SIG-M5 treated with dmso at 0.1 percent for 504 hours (cell line): Measurements from ENCODE around the gene CEACAM16.
"Not testable (repeated sequence)": the region's sequence is repeated elsewhere in the genome, so short reads cannot be mapped to it uniquely, and the experiment has no call there.

Experiments
- DNase-seq: peaks from one replicate; lab custom pipeline; 2025; ENCODE audit not compliant: unreplicated experiment; lab: John Stamatoyannopoulos, UW

Gene CEACAM16, protein sequence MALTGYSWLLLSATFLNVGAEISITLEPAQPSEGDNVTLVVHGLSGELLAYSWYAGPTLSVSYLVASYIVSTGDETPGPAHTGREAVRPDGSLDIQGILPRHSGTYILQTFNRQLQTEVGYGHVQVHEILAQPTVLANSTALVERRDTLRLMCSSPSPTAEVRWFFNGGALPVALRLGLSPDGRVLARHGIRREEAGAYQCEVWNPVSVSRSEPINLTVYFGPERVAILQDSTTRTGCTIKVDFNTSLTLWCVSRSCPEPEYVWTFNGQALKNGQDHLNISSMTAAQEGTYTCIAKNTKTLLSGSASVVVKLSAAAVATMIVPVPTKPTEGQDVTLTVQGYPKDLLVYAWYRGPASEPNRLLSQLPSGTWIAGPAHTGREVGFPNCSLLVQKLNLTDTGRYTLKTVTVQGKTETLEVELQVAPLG

DNA sequence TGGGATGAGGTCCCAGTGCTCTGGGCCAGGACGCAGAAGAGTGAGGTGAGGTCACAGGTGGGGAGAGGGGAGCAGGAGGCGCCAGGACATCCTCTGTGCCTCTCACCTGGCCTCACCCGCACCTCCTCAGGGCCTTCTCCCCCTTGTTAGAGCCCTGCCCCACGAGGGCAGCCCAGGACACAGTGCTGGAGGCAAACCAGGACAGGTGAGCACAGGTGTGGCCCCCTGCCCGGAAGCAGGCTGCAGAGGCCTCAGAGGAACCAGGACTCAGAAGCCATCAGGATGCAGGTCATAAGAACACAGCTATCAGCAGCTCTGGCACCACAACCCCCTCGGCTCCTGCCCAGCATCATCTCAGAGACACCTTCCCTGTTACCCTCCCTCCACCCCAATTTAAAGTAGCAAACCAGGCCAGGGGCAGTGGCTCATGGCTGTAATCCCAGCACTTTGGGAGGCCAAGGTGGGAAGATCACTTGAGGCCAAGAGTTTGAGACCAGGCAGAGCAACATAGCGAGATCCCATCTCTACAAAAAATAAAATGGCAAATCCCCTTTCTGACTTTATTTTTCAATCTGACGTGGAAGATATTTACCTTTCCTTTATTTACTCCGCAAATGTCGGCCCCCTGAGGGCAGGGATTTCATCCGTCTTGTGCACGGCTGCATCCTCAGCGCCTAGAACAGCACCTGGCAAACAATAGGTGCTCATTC is at the start of gene CEACAM16:
TSS of gene CEACAM16 (plus strand) at position 660 of the 710 bp plus-strand sequence. CDS start 2,306 bp downstream, outside the sequence.
- DNase-seq, result no peak

DNA sequence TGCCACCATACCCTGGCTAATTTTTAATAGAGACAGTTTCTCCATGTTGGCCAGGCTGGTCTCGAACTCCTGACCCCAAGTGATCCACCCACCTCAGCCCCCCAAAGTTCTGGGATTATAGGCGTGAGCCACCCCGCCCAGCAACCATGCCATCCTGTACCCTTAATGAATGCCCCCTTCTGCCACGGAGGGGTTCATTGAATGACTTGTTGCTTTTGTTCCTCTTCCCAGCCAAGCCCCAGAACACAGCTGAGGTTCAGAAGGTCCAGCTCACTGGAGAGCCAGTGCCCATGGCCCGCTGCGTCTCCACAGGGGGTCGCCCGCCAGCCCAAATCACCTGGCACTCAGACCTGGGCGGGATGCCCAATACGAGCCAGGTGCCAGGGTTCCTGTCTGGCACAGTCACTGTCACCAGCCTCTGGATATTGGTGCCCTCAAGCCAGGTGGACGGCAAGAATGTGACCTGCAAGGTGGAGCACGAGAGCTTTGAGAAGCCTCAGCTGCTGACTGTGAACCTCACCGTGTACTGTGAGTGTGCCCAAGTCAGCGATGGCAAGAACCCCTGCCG is 49.3 kb upstream of the CEACAM16 start:
- no peak for DNase-seq

DNA sequence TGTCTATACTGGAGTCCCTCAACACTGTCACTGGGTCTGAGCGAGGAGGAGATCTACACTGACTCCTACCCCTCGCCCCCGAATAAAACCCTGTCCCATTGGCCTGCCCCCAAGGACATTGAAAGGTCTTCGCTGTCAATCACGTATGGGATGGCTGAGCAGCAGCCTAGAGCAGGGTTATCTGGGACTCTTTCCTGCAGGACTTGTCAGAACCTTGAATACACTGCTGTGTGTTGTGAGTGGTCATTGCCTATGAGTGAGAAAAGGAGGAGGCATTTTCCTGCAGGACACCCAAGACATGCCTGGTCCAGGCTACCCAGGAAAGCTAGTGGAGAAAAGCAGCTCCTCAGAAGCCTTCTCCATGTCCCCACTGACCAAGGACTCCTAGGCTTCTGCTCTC is 45.6 kb upstream of the CEACAM16 start:
- no peak for DNase-seq

DNA sequence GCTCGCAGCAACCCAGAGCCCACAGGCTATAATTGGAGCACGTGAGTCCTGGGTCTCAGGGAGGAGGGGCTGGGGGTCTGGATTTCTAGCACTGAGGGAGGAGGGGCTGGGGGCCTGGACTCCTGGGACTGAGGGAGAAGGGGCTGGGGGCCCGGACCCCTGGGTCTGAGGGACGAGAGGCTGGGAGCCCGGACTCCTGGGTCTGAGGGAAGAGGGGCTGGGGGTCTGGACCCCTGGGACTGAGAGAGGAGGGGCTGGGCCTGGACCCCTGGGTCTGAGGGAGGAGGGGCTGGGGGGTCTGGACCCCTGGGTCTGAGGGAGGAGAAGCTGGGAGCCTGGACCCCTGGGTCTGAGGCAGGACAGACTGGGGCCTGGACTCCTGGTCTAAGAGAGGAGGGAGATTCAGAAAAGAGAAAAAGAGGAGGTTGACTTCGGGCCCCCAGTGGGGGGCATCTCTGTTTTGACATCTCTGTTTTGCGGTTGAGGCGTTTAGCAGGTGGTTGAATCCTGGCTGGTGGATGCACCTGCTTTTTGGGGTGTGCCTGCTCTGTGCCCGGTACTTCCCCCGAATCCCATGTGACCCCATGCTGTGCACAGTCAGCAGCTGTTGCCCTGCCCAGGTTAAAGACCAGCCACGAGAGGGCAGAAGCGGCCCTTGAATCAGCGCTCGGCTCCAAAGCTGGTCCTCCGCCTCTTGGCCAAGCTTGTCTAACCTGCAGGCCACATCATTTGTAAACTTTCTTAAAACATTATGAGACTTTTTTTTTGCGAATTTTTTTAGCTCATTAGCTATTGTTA is 44.8 kb upstream of the CEACAM16 start:
- peak; percentile 48 for DNase-seq

DNA sequence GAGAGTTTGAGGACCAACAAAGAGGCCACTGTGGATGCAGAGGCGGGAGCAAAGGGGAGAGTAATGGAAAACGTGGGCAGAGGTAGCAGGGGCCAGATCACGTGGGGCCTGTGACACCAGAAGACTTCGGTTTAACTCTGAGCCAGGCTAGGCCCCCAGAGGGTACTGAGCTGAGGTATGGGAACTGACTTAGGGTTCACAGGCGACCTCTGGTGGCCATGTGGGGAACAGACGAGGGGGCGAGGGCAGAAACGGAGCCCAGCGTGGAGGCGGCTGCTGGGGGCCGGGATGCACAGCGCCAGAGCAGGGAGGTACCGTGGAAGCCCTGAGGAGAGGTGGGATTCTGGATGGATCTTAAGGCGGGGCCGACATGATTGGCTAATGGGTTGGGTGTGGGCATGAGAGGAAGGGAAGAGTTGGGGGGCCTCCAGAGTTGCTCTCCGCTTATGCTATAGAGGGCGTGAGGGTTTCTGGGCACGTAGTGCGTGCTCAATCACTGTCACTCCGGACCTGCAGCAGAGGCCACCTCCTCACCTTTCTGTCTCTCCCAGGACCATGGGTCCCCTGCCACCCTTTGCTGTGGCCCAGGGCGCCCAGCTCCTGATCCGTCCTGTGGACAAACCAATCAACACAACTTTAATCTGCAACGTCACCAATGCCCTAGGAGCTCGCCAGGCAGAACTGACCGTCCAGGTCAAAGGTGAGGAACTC is 41.6 kb upstream of the CEACAM16 start:
- DNase-seq, result peak; percentile 65

DNA sequence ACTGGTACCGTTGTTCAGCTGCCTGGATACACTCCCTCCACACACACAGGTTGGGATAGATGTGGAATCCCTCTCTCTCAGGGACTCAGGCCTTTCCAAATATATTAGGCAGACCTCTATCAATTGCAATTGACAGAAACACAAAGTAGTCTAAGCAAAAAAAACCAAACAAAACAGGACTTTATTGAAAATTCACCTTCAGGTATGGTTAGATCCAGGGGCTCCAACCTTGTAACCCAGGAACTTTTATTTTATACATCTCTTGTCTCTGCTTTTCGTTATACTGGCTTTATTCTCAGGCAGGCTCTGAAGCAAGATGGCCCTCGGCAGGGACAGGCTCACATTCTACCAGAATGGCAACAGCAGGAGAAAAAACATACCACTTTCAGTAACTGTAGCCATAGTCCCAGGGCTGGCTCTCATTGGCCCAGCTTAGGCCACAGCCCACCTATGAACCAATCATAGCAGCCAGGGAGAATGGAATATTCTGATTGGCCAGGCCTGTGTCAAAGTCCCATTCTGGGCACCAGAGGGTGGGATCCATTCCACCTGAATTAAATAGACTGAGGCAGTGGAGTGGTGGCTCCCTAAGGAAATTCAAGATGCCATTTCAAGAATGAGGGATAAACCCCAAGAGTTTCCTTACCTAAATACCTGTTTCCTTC is 40.8 kb upstream of the CEACAM16 start:
- no peak for DNase-seq

DNA sequence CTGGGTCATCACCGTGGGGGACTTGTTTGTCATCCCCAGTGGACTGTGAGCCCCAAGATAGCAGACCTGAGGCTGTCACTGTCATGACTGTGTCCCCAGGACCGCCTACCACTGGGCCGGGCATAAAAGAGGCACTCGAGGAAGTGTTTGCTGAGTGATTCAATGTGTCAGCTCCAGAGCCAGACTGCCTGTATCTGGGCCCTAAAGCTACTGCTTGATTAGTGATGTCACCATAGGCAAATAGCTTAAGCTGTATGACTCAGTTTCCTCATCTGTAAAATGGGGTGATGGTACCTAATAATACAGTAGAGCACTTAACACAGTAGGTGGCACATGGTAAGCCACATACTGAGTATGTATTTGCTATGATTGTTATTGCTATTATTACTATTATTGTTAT is 38.9 kb upstream of the CEACAM16 start:
- no peak for DNase-seq

DNA sequence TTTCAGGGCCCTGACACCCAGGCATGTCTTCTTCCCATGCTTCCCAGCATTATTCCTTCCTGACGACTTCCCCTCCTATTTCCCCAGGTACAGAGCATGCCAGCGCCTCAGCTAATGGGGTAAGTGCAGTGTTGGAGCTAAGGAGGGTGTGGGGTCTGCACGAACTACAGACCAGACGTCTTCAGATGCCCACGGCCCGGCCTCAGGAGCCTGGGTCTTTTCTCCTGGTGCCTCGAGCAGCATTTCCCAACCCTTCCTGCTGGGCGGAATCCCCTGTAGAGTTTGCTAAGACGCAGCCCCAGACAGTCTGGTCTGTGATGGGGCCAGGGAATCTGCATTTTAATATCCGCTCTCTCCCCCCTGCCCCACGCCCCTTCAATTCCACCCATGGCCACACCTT is 37.7 kb upstream of the CEACAM16 start:
- DNase-seq, result no peak

DNA sequence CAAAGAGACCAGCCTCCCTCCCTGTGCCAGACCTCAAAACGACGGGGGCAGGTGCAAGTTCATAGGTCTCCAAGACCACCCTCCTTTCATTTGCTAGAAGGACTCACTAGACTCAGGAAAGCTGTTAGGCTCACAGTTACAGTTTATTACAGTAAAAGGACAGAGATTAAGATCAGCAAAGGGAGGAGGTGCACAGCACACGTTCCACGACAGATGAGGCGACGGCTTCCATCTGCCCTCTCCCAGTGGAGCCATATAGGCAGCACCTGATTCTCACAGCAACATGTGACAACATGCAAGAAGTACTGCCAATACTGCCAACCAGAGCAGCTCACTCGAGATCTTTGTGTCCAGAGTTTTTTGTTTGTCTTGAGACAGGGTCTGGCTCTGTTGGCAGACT is 37.0 kb upstream of the CEACAM16 start:
- DNase-seq, result no peak

DNA sequence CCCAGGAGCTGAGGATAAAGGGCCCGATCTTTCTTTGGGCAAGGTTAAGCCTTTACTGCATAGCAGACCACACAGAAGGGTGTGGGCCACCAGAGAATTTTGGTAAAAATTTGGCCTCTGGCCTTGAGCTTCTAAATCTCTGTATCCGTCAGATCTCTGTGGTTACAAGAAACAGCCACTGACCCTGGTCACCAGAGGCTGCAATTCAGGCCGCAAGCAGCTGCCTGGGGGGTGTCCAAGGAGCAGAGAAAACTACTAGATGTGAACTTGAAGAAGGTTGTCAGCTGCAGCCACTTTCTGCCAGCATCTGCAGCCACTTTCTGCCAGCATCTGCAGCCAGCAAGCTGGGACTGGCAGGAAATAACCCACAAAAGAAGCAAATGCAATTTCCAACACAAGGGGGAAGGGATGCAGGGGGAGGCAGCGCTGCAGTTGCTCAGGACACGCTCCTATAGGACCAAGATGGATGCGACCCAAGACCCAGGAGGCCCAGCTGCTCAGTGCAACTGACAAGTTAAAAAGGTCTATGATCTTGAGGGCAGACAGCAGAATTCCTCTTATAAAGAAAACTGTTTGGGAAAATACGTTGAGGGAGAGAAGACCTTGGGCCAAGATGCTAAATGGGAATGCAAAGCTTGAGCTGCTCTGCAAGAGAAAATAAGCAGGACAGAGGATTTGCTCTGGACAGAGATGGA is 36.1 kb upstream of the CEACAM16 start:
- DNase-seq, result no peak

DNA sequence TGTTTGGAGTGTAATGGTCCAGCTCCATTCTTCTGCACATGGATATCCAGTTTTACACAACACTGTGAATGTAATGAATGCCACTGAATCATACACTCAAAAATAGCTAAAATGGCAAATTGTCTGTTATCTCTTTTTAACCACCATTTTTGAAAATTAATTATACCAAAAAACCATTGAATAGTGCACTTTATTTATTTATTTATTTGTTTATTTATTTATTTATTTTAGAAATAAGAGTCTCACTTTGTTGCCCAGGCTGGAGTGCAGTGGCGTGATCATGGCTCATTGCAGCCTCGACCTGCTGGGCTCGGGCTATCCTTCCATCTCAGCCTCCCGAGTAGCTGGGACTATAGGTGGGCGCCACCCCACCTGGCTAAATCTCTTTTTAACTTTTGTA is 35.0 kb upstream of the CEACAM16 start:
- DNase-seq, result no peak

DNA sequence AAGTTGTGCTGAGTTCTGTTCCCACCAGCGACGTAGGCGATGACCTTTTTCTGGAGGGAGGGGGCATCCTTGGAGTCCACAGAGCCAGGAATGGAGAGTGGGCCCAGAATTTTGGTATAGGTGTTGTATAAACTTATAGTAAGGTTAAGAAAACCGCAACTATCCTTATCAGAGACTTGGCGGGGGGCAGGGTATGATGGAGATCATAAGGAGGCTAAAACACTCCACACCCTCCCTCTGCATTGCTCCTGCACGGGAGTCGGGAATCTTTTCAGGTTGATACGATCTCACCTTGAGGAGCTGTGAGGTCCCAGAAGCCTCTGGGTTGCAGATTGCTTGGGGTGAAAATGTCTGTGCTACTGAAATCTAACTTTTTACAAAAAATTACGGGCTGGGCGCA is 34.0 kb upstream of the CEACAM16 start:
- no peak for DNase-seq

DNA sequence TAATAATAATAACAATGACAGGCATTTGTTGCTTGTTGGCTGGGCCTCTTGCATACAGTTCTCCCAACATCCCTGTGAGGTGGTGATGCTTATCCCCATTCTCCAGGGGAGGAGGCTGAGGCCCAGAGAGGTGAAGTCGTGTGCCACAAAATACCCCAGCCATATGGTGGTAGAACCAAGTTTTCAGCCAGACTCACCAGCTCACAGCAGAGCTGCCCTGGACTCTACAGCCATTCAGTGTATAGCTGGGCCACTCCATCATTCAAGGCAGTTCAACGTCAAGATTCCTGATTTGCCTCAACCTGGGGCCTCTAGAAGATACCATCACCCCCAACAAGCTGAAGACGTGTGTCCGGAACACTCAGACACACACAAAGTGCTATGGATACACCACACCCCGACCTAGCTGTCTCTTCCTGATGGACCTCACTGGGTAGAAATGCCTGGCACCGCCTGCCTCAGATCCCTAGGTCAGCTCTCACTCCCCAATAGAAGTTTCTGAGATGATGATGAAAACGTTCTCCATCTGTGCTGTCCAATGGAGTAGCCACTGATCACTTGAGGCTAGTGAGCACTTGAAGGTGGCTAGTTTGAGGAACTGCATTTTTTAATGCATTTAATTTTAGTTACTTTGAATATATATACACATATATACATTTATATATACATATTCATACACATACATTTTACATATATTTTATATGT is 31.9 kb upstream of the CEACAM16 start:
- no peak for DNase-seq

DNA sequence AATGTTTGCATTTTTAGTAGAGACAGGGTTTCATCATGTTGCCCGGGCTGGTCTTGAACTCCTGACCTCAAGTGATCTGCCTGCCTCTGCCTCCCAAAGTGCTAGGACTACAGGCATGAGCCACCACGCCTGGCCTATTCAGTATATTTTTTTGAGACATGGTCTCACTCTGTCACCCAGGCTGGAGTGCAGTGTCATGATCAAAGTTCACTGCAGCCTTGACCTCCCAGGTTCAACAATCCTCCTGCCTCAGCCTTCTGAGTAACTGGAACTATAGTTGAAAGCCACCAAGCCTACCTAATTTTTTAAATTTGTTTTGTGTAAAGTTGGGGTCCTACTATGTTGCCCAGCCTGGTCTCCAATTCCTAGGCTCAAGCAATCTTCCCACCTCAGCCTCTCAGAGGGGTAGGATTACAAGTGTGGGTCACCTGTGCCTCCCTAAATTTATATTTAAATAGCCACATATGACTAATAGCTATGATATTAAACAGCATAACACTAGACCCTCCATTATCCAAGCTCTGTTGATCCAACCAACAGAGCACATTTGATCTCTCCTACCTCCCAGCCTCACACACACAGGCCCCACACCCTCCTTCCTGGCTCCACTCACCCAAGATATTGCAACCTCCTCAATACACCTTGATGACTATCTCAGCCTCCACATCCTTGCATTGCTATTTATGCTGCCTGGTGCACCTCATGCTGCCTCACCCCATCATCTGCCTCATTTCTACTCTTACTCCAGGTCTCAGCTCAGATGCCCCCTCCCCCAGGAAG is 29.8 kb upstream of the CEACAM16 start:
- no peak for DNase-seq

DNA sequence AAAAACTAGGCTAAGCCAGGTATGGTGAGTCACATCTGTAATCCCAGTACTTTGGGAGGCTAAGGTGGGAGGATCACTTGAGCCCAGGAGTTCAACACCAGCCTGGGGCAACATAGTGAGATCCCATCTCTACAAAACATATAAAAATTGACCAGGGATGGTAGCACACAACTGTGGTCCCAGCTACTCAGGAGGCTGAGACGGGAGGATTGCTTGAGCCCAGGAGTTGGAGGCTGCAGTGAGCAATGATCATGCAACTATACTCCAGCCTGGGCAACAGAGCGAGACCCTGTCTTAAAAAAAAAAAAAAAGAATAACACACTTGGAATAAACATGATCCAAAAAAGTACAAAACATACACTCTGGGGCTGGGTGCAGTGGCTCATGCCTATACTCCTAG is 28.9 kb upstream of the CEACAM16 start:
- DNase-seq, result not testable (repeated sequence)

DNA sequence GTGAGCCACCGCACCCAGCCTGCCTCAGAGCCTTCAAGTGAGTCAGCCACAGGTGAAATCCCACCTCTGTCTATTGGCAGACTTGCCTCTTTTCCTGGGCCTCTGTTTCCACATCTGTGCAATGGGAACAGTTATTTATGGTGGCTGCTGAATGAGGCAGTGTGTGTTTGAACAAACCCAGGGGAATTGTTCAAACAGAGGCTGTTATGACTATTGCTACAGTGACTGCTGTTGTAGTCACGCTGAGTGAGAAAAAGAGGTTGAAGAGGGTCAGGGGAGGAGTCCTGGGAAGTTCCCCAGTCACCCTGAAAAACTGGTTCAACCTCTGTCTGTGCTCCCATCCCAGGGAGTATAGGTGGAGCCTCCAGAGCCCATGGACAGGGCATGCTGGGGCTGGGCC is 27.6 kb upstream of the CEACAM16 start, which contains the start of gene CEACAM19:
TSS of gene CEACAM19 (plus strand) at position 83 of the 400 bp plus-strand sequence. CDS start 450 bp downstream, outside the sequence.
- peak; percentile 43 for DNase-seq

DNA sequence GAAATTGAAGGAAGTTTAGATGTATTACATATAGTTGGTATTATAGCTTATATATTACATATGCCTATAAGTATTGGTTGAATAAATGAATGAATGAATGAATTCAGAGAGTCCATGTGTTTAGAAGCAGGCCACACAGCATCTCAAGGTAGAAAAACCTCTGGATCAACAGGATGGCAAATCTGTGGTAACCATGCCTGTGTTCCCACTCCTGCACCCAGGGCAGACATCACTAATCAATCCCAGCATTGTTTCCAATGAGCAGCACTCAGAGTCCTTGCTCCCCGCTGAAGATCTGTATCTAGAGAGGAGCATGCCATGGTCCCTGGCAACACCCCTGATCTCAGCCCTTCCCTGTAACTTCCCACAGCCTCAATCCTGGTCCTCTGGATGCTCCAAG is 26.7 kb upstream of the CEACAM16 start:
- DNase-seq, result no peak

DNA sequence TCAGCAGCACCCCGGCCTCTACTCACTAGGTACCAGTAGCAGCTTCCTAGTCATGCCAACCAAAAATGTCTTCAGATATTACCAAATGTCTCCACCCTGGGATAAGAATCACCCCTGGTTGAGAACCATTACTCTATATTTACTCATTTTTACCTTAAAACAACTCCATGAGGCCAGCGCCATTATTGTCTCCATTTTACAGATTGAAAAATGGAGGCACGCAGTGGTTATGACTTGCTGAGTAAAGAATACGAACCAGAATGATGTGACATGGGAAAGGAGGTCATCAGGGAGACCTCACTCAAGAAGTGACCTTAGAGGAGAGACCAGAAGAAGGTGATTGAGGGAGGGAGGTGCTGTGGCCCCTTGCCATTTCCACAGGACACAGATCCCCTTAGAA is 25.4 kb upstream of the CEACAM16 start:
- DNase-seq, result no peak
